Cardiac septum (tissue), 1 donor: ENCODE results near the gene CCNI2. TPM values are rescaled to one million over a fixed set of nuclear protein-coding genes. Genes with fewer than 3 reads are reported as not detected.

ENCODE experiments used
- DNase-seq: peaks from one replicate; pipeline ENCODE4 v3.0.0-alpha.2; 2020; ENCODE audit warnings: low spot score
- intact Hi-C: fragments of 100-400 bp; cut with DNase I; formaldehyde crosslinking; loops from one replicate; pipeline ENCODE4 v1.14.0; 2022
- total RNA-seq: library from RNA; stranded (reverse); fragmentation: NEBNext Ultra II Directional; extraction: Animal tissue kit (Norgen Biotek cat#: 25700); gene quantifications from one replicate; pipeline ENCODE4 v1.2.1, GENCODE V29; 2021
- donor health status: DM: no; HTN: no; CAD: no.

The CCNI2 gene
- total RNA-seq, 1 donor from 2014 or later: not detected

GRCh38 chr5:132762246-132763000, 15.2 kb downstream of the CCNI2 start:
- intact Hi-C loops: no loop called here
- peak; percentile 57 for DNase-seq

GRCh38 chr5:132763181-132764036, 16.2 kb downstream of the CCNI2 start:
- DNase-seq: peak; percentile 44
- intact Hi-C loops: no loop called here

GRCh38 chr5:132764051-132764450, 16.8 kb downstream of the CCNI2 start:
- intact Hi-C loops: no loop called here
- DNase-seq: peak; percentile 41

- intact Hi-C loops: no loop called here
- DNase-seq: peak; percentile 49
These were observed 17.5 kb downstream of the CCNI2 start for GRCh38 chr5:132764671-132765238.

GRCh38 chr5:132765311-132766019, 18.2 kb downstream of the CCNI2 start:
- peak; percentile 70 for DNase-seq
- intact Hi-C loops: no loop called here

GRCh38 chr5:132766020-132766805, 19.0 kb downstream of the CCNI2 start:
- intact Hi-C loops: no loop called here
- DNase-seq: peak; percentile 58

GRCh38 chr5:132766806-132767055, 19.5 kb downstream of the CCNI2 start:
- peak; percentile 72 for DNase-seq
- intact Hi-C loops: no loop called here

GRCh38 chr5:132767150-132767549, 19.9 kb downstream of the CCNI2 start:
- intact Hi-C loops: no loop called here
- peak; percentile 61 for DNase-seq

GRCh38 chr5:132768485-132768868, 21.3 kb downstream of the CCNI2 start:
- intact Hi-C loops: no loop called here

GRCh38 chr5:132770476-132771159, 23.4 kb downstream of the CCNI2 start:
- intact Hi-C loops: loop anchor here (10.0 kb wide), 1 partner anchor 94 kb away; the partner anchor contains the start of genes GDF9 and UQCRQ
- peak; percentile 66 for DNase-seq

More at GRCh38 chr5:132768485-132768868, 21.3 kb downstream of the CCNI2 start:
- DNase-seq: peak; percentile 44

- DNase-seq: peak; percentile 83
- intact Hi-C loops: loop anchor here (10.0 kb wide), 1 partner anchor 93 kb away; the partner anchor contains the start of genes GDF9 and UQCRQ
These were observed 24.3 kb downstream of the CCNI2 start for GRCh38 chr5:132771503-132771998.

GRCh38 chr5:132772291-132773070, 25.3 kb downstream of the CCNI2 start:
- intact Hi-C loops: loop anchor here (10.0 kb wide), 1 partner anchor 92 kb away; the partner anchor contains the start of genes GDF9 and UQCRQ

GRCh38 chr5:132773114-132773513, 25.9 kb downstream of the CCNI2 start:
- intact Hi-C loops: loop anchor here (10.0 kb wide), 1 partner anchor 92 kb away; the partner anchor contains the start of genes GDF9 and UQCRQ
- peak; percentile 36 for DNase-seq

More at GRCh38 chr5:132772291-132773070, 25.3 kb downstream of the CCNI2 start:
- peak; percentile 35 for DNase-seq

- intact Hi-C loops: loop anchor here (10.0 kb wide), 1 partner anchor 91 kb away; the partner anchor contains the start of genes GDF9 and UQCRQ
- peak; percentile 60 for DNase-seq
These were observed 26.6 kb downstream of the CCNI2 start for GRCh38 chr5:132773601-132774355.

- DNase-seq: peak; percentile 67
- intact Hi-C loops: loop anchor here (10.0 kb wide), 1 partner anchor 90 kb away; the partner anchor contains the start of genes GDF9 and UQCRQ
These were observed 27.2 kb downstream of the CCNI2 start for GRCh38 chr5:132774406-132774805.

GRCh38 chr5:132774896-132775295, 27.7 kb downstream of the CCNI2 start:
- intact Hi-C loops: loop anchor here (5.0 to 10.0 kb wide), 3 partner anchors 38 to 90 kb away; partner anchors contain the start of genes GDF9, KIF3A and UQCRQ
- DNase-seq: peak; percentile 71
